GM18951 (cell line): ENCODE measurements around the gene GOLGA3.
"Not testable (repeated sequence)": the region's sequence is repeated elsewhere in the genome, so short reads cannot be mapped to it uniquely, and the experiment has no call there.

Source experiments
- POLR2A ChIP-seq: IDR thresholded peaks from 4 replicates; pipeline ENCODE4 v1.6.1; 2011; ENCODE audit warnings: mild to moderate bottlenecking; ENCODE audit not compliant: insufficient read length, insufficient read depth; ENCODE audit errors: extremely low read depth
- in situ Hi-C: fragments of 300-500 bp; cut with MboI; formaldehyde crosslinking; loops from one replicate; pipeline ENCODE4 v1.12.0; 2022; ENCODE audit warnings: low sequenced_read_pairs, mixed read lengths, inconsistent platforms; ENCODE audit not compliant: unreplicated experiment

GOLGA3 gene

GRCh38 chr12:132773077-132773955, 55.4 kb downstream of the GOLGA3 start:
- in situ Hi-C loops: no loop called here
- no peak for TF ChIP-seq POLR2A

DNA sequence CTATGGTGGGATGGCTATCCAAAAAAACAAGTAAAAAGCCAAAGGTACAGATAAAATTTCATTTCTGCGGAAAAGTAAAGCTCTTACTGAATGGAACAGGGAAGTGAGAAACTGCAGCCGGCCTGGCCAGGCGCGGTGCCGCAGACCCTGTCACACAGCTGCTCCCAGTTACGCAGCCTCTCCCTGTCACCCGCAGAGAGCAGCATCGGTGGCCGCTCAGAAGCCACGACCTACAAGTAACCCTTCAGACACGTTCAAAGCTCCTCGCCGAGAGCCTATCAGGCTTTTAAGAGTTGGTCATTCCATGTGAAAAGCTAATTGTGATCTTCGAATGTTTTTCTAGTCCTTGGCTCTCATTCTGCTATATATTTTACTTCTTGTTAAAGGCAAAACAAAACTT, 56.1 kb downstream of the GOLGA3 start:
- TF ChIP-seq POLR2A: no peak
- in situ Hi-C loops: no loop called here

DNA sequence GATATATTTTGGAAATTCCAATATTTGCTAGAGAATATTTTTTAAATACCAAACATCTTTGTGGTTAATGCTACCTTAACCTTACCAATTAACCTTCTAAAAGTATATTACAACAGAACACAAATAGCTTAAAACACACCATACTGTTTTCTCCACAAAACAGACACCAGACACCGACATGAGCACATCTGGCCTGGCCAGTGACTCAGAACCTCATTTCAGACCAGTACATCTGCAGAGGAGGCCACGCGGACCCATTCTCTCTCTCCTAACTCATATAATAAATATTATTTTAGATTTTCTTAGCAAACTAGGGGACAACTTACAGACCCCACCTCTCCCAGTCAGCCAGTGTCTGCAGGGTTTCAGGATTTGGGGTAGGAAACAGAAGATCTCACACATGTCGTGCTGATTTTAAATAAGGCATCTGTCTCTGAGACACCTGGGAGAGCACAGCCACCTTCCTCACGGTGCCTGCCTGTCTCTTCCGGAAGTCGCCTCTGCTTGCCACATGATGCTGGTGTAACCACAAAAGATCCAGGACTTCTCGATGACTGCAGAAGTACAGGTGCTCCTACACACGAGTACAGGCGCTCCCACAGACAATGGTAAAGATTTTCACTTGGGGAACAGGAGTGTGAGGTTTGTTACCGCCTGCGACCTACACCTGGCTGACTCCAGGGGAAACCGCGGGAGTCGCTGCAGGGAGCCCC, 57.4 kb downstream of the GOLGA3 start:
- peak; percentile 48 for TF ChIP-seq POLR2A
- in situ Hi-C loops: no loop called here

GRCh38 chr12:132766380-132767085, 62.1 kb downstream of the GOLGA3 start:
- in situ Hi-C loops: no loop called here
- TF ChIP-seq POLR2A: no peak

DNA sequence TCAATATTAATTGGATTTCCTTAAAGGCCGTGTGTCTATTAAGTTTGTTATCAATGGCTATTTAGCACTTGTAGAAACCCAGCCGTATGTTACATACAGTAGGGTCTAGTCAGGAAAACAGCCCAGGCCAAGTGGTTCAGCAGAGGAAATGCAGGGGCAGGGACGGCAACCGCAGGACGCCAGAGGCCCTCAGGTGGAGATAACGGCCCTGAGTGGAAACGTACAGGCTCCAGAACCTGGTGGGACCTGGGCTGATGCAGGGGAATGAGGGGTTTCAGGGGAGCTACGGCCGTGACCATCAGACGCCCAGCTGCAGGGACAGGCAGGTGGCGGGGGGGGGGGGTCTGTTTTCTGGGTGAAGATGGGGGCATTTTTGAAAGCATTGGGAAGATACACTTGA, 63.3 kb downstream of the GOLGA3 start:
- in situ Hi-C loops: no loop called here
- TF ChIP-seq POLR2A: no peak

- in situ Hi-C loops: no loop called here
- no peak for TF ChIP-seq POLR2A
These were observed 64.4 kb downstream of the GOLGA3 start for GRCh38 chr12:132764231-132764630.

DNA sequence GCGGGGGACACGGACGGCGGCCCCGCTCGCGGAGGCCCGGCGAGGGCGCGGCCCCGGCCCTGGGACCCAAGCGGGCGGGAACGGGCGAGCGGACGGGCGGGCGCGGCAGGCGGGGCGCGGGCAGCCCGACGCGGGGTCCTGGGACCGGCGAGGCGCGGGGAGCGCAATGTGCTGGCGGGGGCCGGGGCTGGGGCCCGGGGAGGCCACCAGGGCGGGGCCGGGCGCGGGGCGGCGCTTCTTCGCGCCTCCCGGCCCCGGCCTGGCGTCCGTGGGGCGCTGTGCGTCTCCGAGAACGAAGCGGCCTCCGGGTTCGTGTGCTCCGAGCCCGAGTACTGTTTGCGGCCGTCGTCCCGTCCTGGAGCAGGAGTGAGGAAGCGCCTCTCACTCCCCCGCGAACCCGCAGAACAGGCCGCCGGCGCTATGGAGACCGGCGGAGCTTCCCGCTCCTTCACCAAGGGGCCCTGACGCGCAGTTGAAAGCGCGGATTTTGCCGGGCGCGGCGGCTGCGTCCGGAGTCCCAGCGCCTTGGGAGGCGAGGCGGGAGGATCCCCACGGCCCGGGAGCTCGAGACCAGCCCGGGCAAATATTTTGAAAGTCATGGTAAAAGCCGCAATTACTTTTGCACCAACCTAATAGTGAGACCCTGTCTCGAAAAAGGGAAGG, 66.6 kb downstream of the GOLGA3 start:
- peak; percentile 85 for TF ChIP-seq POLR2A
- in situ Hi-C loops: no loop called here

DNA sequence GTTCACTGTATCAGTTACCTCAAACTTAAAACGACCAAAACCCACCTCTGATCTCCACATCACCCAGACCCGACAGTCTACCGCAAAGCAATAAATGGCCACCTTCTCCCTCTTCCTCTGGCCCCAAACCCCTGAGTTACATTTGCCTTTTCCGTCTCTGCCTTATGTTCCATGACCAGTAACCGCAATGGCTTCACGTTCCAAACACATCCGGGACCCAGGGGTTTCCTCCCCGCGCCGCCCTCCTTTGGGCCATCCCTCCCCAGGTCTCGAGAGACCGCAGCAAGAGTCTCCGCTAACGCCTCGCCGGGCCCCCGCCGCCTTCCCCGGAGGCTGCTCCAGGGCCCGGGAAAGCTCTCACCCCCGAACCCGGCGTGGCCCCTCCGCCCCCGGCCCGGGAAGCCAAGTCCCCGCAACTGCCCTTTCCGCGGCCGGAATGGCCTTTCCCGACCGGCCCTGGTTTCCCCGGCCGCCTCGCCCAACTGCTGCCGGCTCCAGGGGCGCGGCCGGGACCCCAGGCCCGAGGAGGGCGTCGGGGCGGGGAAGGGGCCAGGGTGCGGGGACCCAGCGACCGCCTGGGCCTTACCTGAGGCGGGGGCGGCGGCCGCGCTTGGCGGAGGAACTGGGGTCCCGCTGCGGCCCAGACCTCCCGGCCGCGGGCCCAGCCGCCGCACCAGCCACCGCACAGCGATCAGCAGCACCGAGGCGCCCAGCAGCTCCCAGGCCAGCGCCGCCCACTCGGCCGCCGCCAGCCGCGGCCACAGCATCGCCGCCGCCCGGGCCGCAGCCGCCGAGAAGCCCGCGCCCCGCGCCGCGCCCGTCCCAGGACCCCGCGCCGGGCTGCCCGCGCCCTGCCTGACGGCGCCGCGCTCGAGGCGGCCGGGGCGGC, 67.4 kb downstream of the GOLGA3 start, which contains the start of gene ANKLE2:
Gene ANKLE2, minus strand, starts transcription at position 801 of the 889 bp plus-strand sequence. Its CDS starts 34 bp downstream, at position 767.
- in situ Hi-C loops: no loop called here
- no peak for TF ChIP-seq POLR2A

DNA sequence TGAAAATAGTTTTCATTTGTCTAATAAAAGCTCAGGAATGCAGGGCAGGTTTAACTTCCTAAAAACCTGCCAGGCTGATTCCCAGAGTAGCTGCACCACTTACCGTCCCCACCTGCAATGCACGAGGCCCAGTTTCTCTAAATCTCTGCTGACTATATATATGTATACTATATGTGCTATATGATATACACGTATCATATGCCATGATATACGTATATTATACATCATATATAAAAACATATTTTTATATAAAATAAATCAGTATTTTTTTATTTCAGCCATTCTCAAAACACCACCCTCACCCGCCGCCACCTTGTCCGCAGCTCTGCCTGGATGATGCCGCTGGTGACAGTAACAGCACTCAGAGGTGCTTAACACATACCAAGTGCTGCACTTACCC, 69.3 kb downstream of the GOLGA3 start:
- TF ChIP-seq POLR2A: no peak
- in situ Hi-C loops: no loop called here

- in situ Hi-C loops: not testable (repeated sequence)
These were observed 69.8 kb downstream of the GOLGA3 start for GRCh38 chr12:132758825-132759224.

DNA sequence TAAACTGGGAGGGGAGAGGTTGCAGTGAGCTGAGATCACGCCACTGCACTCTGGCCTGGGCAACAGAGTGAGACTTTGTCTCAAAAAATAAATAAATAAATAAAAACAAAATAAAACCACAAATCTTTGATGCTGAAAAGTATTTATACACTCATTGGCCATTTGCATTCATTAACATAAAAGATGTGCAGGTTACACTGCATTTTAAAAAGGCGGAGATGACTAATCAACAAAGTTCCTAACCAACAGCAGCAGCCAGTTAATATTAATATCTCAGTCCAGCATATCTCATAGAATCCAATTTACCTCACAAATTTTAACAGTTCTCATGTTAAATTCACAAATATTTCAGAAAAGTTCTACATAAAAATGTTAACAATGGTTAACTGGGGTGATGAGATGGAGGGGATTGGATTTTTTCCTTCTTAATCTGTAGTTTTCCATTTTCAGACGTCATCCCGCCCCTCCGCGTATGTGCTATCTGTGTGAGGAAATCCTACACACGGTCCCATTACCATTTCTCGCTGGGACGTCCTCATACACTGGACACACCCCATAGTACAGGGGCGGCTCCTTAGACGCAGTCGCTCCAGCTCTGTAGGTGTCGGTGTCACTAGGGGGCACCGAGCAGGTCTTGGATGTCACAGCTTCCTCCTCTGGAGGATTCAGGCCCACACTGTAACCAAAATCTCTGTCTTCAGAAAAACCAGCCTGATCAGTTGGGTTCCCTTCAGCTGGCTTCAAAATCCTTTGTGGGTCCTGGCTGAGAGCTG, 74.3 kb downstream of the GOLGA3 start:
- in situ Hi-C loops: no loop called here
- no peak for TF ChIP-seq POLR2A

- in situ Hi-C loops: not testable (repeated sequence)
These were observed 75.0 kb downstream of the GOLGA3 start for GRCh38 chr12:132753670-132754069.
